Stimulated activated CD4-positive, alpha-beta T cell treated with anti-CD3 and anti-CD28 coated beads, Interleukin-15, amount 100 ng/mL, for 24 hours (primary cell): ENCODE results near the gene PIGL.

ENCODE experiments used
- DNase-seq: peaks from one replicate; pipeline ENCODE4 v3.0.0-alpha.2; 2020

PIGL gene

GRCh38 chr17:16314189-16314588 lies 97.2 kb downstream of the PIGL start:
- no peak for DNase-seq

- DNase-seq = no peak
Observed at GRCh38 chr17:16314859-16315258, 97.8 kb downstream of the PIGL start.

GRCh38 chr17:16319969-16320368 lies 103.0 kb downstream of the PIGL start:
- DNase-seq = no peak

DNA sequence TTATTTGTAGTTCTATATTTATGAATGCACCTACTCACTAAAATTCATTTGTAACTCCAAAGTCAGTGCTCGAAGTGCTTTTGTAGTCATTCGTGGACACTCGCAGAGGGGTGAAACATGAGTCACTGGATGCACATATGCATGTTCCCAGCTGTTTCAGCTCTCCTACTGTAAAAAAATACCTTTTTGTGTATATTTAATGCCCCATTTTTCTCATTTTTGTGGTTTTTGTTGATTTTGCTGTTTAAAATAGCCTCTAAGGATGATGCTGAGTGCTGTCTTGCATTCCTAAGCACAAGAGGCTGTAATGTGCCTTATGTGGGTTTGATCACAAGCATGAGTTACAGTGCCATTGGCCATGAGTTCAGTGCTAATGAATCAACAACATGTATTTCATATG lies 105.6 kb downstream of the PIGL start:
- no peak for DNase-seq

GRCh38 chr17:16325964-16326363 lies 109.0 kb downstream of the PIGL start:
- DNase-seq = no peak

DNA sequence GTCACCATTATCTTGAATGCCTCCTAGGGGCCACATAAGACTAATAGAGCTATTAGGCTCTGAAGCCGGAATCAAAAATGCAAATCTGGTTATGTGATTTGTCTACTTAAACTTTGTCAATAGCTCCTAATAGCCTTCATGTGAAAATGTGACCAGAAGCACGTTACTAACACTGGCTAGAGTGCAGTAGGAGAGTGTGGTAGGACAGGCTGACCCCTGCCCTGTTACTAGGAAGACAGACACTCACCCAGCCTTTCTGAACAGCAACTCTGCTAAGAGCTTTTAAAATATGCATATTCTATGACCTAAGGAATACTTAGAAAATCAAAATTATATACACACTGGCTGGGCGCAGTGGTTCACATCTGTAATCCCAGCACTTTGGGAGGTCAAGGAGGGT lies 110.0 kb downstream of the PIGL start:
- DNase-seq = no peak

DNA sequence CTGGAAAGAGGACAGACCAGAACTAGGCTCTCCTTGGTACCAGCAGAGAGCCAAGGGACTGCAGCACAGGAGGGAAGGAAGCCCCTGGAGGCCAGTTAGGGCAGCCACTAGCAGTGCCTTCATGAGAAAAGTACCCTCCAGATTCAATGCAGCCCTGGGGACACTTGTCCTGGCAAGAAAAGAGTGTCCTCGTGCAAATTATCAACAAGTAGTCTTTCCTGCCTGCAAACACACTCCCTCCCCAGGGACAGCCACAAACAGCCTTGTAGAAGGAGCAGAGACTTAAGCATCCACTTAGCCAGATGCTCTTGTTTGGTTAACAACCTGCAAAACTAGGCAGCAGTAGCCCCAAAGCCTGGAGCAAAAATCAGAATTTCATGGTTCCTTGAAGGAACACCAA lies 112.0 kb downstream of the PIGL start:
- no peak for DNase-seq

GRCh38 chr17:16329519-16330271 lies 112.7 kb downstream of the PIGL start:
- no peak for DNase-seq

DNA sequence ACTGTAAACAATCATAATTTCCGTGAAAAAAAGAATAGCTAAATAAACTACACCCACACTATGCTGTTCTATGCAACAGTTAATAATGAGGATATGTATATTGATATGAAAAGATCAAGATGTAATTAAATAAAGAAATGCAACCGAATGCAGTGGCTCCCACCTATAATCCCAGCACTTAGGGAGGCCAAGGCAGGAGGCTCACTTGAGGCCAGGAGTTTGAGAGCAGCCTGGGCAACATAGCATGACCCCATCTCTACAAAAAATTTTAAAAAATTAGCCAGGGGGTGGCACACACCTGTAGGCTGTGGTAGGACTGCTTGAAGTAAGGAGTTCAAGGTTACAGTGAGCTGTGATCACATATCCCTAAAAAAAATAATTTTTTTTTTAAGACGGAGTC lies 121.4 kb downstream of the PIGL start:
- DNase-seq = no peak

- no peak for DNase-seq
Observed at GRCh38 chr17:16339402-16339801, 122.4 kb downstream of the PIGL start.

GRCh38 chr17:16339959-16340358 lies 122.9 kb downstream of the PIGL start:
- DNase-seq = no peak

DNA sequence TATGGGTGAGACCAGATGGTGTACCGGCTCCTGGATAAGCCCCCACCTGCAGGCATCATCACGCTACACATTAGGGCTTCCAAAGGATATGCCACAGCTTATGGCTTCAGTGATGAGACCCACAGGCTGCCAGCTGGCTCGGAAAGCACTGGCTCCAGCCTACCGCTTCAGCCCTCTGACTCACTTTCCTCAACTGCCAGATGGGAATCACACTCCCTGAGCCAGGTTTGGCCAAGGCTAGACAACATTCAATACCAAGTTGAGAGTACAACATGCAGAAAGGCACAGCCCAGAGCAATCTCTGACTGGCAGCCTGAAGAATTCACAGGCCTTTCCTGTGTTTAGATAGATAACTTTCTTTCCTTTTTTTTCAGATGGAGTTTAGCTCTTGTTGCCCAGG lies 126.0 kb downstream of the PIGL start:
- DNase-seq = no peak

- no peak for DNase-seq
Observed at GRCh38 chr17:16343569-16343968, 126.6 kb downstream of the PIGL start.

DNA sequence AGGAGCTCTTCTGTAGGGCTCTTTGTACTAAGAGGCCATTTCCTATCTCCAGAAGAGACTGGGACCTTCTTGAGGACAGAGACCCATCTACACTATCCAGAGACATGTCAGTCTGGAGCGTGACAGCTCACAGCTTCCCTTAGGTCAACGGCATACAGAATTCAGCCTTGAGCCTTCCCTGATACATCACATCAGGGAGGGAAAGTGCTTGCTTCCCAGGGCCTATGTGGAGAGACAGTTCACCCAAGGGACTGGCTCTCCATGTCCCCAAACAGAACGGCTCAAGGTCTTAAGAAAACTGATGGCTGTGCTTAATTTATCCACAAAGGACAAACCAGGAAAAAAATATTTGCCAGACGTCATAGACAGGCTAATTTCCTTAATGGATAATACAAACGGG lies 128.6 kb downstream of the PIGL start:
- DNase-seq = no peak

GRCh38 chr17:16346721-16347271 lies 129.8 kb downstream of the PIGL start:
- DNase-seq = no peak

- DNase-seq = no peak
Observed at GRCh38 chr17:16348586-16348985, 131.6 kb downstream of the PIGL start.

DNA sequence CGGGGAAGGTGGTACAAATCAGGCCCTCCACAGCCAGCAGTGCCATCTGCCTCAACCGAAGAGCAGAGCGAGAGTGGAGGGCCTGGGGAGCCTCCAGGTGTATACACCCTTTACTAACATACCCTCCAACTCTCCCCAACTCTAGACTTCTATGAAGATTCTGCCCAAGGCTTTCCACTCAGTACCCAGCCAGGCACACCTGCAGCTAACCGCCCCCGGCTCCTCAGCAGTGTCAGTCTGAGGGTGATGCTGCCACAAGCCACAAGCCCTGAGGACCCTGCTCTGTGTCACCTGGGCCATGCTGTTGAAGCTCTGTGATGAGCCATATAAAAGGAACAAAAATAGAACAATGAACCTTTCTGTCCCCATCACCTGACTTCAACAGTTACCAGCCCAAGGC lies 132.4 kb downstream of the PIGL start:
- peak; percentile 9 for DNase-seq

GRCh38 chr17:16351831-16352230 lies 134.8 kb downstream of the PIGL start:
- DNase-seq = no peak

GRCh38 chr17:16352303-16352666 lies 135.3 kb downstream of the PIGL start:
- peak; percentile 61 for DNase-seq

- peak; percentile 58 for DNase-seq
Observed at GRCh38 chr17:16352667-16353316, 135.8 kb downstream of the PIGL start.

GRCh38 chr17:16353317-16354174 lies 136.5 kb downstream of the PIGL start, which contains the start of gene CENPV:
TSS of gene CENPV (minus strand) at chr17:16353469. CDS start at chr17:16353436, 33 bp downstream.
- DNase-seq = peak; percentile 80

DNA sequence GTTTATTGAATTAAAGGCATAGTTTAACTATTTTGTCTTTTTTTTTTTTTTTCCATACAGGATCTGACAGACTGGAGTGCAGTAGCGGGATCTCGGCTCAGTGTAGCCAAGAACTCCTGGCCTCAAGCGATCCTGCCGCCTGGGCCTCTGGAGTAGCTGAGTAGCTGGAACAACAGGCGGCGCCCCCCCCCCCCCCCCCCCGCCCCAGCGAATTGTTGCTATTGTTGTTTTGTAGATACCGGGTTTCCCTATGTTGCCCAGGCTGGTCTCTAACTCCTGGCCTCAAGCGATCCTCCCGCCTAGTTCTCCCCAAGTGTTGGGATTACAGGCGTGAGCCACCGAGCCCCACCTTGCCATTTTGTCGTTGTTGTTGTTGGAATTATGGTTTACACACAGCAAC lies 137.6 kb downstream of the PIGL start:
- DNase-seq = no peak

DNA sequence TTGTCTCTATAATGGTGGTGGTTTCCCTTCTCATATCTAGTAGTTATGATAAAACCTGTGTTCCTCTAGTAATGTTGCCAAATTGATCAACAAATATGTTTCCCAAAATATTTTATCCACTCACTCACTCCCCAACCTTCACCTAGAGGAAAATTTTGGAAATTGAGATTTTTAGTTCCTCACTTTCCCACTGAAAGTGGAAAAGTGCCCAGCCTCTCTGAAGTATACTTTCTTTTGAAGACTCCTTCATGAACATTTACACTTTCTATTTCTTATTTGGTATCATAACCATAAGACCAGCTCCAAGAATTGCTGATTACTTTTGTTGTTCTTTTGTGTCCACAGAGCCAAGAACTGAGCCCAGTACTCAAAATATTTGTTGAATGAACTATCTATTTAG lies 141.4 kb downstream of the PIGL start:
- no peak for DNase-seq
